Motor neuron (in vitro differentiated cells): ENCODE results near the gene FUBP1. TPM values are rescaled to one million over a fixed set of nuclear protein-coding genes. Genes with fewer than 3 reads are reported as not detected.

Experiments used
- ATAC-seq, 8 experiments: fragments of 200-7000 bp; cut with Tn5 transposase; replicated peaks in 6 of 8; 2 replicates each; pipeline ENCODE4 v1.8.0; 2021; ENCODE audit warnings: mild to moderate bottlenecking in 8 of 8, moderate library complexity in 8 of 8
- H3K27ac ChIP-seq, 2 donors: fragments of 250-450 bp; sonication (Bioruptor Pico); 2 replicates each; pipeline ENCODE4 v1.9.0; 2021; ENCODE audit warnings: antibody characterized with exemption in 2 of 2, mild to moderate bottlenecking in 2 of 2, moderate library complexity in 1 of 2
- H3K4me1 ChIP-seq, 2 donors: fragments of 250-450 bp; sonication (Bioruptor Pico); replicated peaks in 1 of 2; 2 replicates each; pipeline ENCODE4 v1.6.1; 2021; ENCODE audit warnings: antibody characterized with exemption in 2 of 2, mild to moderate bottlenecking in 2 of 2, moderate library complexity in 1 of 2
- H3K4me3 ChIP-seq, 5 donors: fragments of 250-450 bp; sonication (Bioruptor Pico); 2 replicates each; pipeline ENCODE4 v1.9.0; 2021; ENCODE audit warnings: antibody characterized with exemption in 5 of 5, mild to moderate bottlenecking in 5 of 5, moderate library complexity in 4 of 5
- WGBS, 10 experiments: fragments of 450-650 bp; shearing (Covaris generic); methylation state at CpG; one replicate each; pipeline ENCODE4 v1.0.0; 2022; 5-methylcytosine and 5-hydroxymethylcytosine counted together
- in situ Hi-C, 9 experiments: fragments of 400-800 bp; cut with MboI; loops; one replicate each; pipeline ENCODE4 v1.15.0; 2021; ENCODE audit warnings: low sequenced_read_pairs in 9 of 9, low pct_unique_long_range_greater_than_20kb in 2 of 9; ENCODE audit not compliant: unreplicated experiment in 9 of 9
- total RNA-seq, 8 experiments: library from RNA; unstranded; fragments of 300-600 nt; gene quantifications; 2 replicates each; pipeline versions ENCODE4 v1.2.3 to v1.2.4, GENCODE V29; 2022

FUBP1 gene
- total RNA-seq, 8 experiments from 2014 or later: 54.7 to 380 (median 234) TPM

DNA sequence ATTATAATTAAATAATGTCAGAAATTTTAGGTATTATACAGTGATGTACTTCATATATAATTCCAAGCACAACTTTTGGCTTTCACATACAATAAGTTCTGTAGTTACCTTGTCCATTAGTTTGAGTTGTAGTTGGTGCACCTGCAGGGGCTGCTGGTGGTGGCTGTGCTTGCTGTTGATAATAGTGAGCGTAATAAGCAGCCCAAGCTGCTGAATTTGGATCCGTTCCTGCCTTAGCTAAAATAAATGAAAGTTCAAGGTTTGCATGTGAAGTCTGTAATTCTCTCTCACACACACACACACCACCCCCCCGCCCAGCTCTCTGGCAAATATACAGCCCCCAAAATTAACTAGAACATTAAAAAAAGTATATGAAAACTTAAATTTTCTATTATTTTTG lies 22.4 kb downstream of the FUBP1 start:
- 80 to 100% (median 100%) methylated on average over 1 to 3 of the region's 3 CpGs; no CpG with 5 or more reads in 1 of the 10 experiments for whole genome bisulfite sequencing, 10 experiments
- no peak overlapping the region for H3K4me3 ChIP-seq
- no peak overlapping the region for H3K27ac ChIP-seq
- H3K4me1 ChIP-seq: no peaks in the 10 kb centered on the region
- no peak for ATAC-seq
- in situ Hi-C loops: loop anchor here in 1 of 9 experiments (25.0 kb wide), 1 partner anchor 244 kb away; no protein-coding TSS in a partner anchor

DNA sequence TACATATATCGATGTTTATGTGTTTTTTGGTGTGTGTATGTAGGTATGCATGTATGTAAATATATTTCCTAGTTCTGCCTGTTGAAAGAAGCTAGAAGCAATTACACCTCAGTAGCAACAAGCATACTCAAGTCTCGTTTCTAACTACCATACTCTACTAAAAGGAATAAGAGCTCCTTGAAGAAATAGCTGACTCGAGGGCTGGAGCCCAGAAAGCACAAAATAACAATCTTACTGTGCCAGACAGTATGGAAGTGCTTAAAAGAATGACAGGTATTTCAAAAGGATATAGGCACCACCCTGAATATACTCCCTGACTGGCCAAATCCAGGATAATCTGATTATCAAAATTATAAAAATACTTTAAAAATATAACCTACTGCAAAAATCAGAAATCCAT lies 23.2 kb downstream of the FUBP1 start:
- no peak for ATAC-seq
- no peak overlapping the region for H3K27ac ChIP-seq
- in situ Hi-C loops: loop anchor here in 1 of 9 experiments (25.0 kb wide), 1 partner anchor 243 kb away; no protein-coding TSS in a partner anchor
- no peak overlapping the region for H3K4me3 ChIP-seq
- 81 to 100% (median 99%) methylated on average over 1 to 3 of the region's 3 CpGs for WGBS, 10 experiments
- no peaks in the 10 kb centered on the region for H3K4me1 ChIP-seq

DNA sequence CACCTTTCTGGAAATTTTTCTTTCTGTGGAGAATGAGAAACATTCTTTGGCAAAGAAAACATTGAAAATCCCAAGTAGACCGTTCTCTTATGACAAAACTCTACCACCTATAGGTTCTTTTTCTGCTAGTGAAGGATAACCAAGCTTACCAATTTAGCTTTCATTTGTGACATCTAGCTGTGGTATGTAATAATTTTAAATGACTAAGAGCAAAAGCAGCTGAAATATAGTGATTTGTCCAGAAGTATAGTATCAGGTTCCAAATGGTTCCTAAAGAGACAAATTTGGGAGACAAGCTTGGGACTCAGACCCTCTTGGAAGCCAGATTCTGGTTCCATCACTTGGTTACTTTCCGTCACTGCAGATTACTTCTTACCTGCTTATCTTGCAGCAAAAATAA lies 24.4 kb downstream of the FUBP1 start:
- H3K4me3 ChIP-seq: no peak overlapping the region
- H3K27ac ChIP-seq: no peak overlapping the region
- no peak for ATAC-seq
- in situ Hi-C loops: loop anchor here in 1 of 9 experiments (25.0 kb wide), 1 partner anchor 242 kb away; no protein-coding TSS in a partner anchor
- no peaks in the 10 kb centered on the region for H3K4me1 ChIP-seq
- WGBS, 10 experiments: 88 to 100% (median 97%) methylated on average over 2 of the region's 2 CpGs; no CpG with 5 or more reads in 1 of the 10 experiments

DNA sequence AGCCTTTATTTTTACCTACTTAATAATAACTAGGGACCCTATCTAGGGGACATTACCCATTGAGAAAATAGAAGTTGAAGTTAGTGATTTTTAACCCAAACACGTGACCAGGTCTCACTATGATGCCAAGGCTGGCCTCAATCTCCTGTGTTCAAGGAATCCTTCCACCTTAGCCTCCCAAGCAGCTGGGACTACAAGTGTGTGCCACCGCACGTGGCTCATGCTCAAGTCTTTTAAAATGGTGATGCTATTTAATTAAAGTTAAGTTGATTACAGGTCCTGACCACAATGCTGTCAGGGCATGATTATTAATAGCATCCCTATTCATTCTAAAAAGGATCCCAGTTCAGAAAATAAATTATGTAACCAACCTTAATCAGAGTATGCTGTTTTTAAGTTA lies 25.0 kb downstream of the FUBP1 start:
- no peak for ATAC-seq
- 88 to 100% (median 92%) methylated on average over 1 to 3 of the region's 3 CpGs; no CpG with 5 or more reads in 4 of the 10 experiments for WGBS, 10 experiments
- Histone ChIP-seq H3K4me1 (no peaks in the 10 kb centered on the region), H3K4me3 (no peak overlapping the region), H3K27ac (no peak overlapping the region)
- in situ Hi-C loops: loop anchor here in 1 of 9 experiments (25.0 kb wide), 1 partner anchor 242 kb away; no protein-coding TSS in a partner anchor

DNA sequence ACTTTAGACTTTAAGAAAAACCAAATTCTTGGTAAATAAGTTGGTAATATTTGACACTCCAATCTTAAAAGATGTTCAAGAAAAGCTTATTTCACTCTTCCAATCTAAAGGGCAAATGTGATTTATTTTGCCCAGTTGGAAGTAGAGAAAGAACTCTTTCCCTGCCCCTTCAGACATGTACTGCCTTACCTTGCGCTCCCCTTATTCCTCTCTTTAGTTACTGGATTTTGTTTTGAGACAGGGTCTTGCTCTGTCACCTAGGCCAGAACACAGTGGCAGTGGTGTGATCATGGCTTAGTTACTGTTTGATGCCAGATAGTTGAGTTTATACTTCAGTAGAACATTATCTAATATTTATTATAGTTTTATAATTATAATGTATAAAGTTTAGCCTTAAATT lies 27.5 kb downstream of the FUBP1 start:
- WGBS, 10 experiments: 83 to 100% (median 100%) methylated on average over 1 of the region's 1 CpG; no CpG with 5 or more reads in 3 of the 10 experiments
- Histone ChIP-seq H3K4me3 (no peak overlapping the region), H3K27ac (no peak overlapping the region), H3K4me1 (no peaks in the 10 kb centered on the region)
- no peak for ATAC-seq
- in situ Hi-C loops: loop anchor here in 1 of 9 experiments (25.0 kb wide), 1 partner anchor 239 kb away; no protein-coding TSS in a partner anchor

DNA sequence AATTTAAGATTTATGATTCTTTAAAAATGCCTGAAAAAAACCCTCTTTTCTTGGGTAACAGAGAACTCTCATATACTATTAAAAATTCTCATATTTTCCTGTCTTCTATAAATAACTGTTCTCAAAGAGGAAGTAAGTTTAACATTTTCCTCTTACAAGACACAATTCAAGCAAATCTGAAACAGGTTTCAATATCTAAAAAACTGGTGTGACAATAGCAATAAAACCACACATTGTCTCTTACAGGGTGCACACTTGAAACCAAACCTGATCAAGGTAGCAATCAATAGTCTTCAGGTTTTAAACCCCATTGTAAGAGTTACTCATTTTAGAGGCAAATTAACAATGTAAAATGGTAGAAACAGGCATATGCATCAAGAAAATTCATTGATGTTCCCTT lies 28.0 kb downstream of the FUBP1 start:
- H3K27ac ChIP-seq: no peak overlapping the region
- in situ Hi-C loops: loop anchor here in 1 of 9 experiments (25.0 kb wide), 1 partner anchor 239 kb away; no protein-coding TSS in a partner anchor
- no peak overlapping the region for H3K4me3 ChIP-seq
- no peaks in the 10 kb centered on the region for H3K4me1 ChIP-seq
- ATAC-seq: no peak

DNA sequence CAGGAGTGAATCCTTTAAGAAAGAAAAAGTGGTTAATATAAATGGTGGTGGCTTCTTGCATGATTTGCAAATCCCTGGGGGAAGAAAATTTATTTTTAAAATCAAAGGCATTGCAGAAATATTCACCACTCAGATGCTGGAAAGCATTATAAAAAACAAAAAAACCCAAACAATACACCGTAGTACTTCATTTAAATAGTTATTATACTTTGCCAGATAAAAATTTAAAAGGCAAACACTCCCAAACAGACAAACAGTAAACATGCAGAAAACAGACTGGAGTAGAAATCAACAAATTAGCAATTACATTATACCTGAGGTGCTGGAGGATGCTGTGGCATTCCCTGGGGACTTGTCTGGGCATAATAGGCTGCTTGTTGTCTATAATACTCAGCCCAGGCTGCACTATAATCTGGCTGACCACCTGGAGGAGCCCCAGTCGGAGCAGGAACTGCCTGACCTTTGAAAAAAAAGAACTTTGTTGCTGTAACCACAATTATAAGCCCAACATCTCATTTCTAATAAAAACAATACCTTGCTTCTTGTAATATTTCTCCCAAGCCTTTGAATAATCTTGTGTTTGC lies 29.9 kb downstream of the FUBP1 start:
- Histone ChIP-seq H3K4me3 (no peak overlapping the region), H3K4me1 (no peaks in the 10 kb centered on the region), H3K27ac (no peak overlapping the region)
- peak in 5 of 8 experiments; percentile 46 to 77 (median 70) for ATAC-seq
- in situ Hi-C loops: no loop called here
- WGBS, 10 experiments: 13 to 96% (median 54%) methylated on average over 2 of the region's 2 CpGs; no CpG with 5 or more reads in 2 of the 10 experiments

DNA sequence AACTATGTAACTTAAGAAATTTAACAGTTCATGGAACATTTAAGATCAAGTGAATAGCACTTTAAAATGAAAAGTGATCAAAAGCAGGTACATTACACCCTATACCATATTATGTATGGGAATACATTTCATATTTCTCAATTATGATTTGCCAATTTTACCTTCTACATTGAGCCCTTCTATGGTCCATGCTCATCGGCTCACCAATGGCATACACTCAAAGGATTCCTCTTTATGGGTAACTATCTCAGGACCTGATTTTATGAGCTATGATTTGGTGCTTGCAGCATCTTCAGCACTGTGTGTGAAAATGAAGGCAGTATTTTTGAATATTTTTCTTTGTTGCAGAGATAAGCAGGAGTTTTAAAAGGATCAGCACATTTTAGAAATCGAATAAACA lies 33.5 kb downstream of the FUBP1 start:
- Histone ChIP-seq H3K4me3 (no peak overlapping the region), H3K27ac (no peak overlapping the region), H3K4me1 (no peaks in the 10 kb centered on the region)
- ATAC-seq: no peak
- WGBS, 10 experiments: 91 to 100% (median 100%) methylated on average over 1 to 2 of the region's 2 CpGs
- in situ Hi-C loops: no loop called here

DNA sequence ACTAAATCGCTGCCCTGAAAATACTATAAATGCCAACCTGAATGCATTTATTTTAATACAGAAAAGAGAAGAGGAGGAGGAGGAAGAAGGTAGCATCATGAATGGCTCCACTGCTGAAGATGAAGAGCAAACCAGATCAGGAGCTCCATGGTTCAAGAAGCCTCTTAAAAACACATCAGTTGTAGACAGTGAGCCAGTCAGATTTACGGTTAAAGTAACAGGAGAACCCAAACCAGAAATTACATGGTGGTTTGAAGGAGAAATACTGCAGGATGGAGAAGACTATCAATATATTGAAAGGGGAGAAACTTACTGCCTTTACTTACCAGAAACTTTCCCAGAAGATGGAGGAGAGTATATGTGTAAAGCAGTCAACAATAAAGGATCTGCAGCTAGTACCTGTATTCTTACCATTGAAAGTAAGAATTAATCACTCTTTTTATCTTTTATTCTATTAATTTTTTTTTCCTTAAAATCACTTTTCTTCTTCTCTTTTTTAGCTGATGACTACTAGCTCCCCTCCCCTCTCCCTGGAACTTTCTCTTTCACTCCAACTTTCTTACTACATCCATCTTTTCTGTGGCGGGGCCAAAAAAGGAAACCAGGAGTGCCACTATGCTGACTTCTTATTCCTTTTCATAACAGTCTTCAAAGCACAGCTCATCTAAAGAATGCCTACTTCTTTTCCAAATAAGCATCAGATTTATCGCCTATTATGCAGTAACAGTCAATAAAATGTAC lies 36.3 kb downstream of the FUBP1 start:
- in situ Hi-C loops: no loop called here
- Histone ChIP-seq H3K4me3 (no peak overlapping the region), H3K4me1 (no peaks in the 10 kb centered on the region), H3K27ac (no peak overlapping the region)
- 94 to 100% (median 97%) methylated on average over 3 to 4 of the region's 4 CpGs for WGBS, 10 experiments
- ATAC-seq: no peak

DNA sequence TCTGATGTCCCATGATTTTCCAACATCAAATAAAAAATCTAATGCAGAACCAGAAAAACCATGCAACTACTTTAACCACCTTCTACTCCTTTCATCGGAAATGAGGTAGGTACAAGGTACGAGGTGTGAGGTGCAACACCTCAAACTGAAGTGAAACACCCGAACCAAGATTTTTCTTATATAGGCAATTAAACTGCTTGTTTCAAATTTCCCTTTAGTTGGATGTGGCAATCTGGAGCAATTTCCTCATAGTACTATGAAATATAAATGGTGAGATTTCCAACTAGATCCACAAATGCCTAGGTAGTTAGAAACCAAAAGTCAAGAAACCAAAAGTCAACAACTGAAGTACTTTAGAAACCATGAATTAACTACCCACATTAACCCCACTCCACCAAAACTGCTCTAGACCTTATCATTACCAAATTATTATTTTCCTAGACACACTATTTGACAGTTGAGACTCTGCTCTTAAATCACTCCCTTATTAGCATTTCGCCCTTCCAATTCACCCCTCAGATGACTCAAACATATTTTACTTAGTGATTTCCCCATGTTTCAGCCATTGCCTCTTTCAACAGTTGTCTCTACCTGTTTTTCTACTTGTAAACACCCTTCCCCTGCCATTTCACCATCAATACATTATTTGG lies 37.8 kb downstream of the FUBP1 start:
- WGBS, 10 experiments: 74 to 100% (median 95%) methylated on average over 3 to 4 of the region's 4 CpGs; no CpG with 5 or more reads in 2 of the 10 experiments
- no peak overlapping the region for H3K27ac ChIP-seq
- in situ Hi-C loops: no loop called here
- no peak overlapping the region for H3K4me3 ChIP-seq
- no peak for ATAC-seq
- no peaks in the 10 kb centered on the region for H3K4me1 ChIP-seq

DNA sequence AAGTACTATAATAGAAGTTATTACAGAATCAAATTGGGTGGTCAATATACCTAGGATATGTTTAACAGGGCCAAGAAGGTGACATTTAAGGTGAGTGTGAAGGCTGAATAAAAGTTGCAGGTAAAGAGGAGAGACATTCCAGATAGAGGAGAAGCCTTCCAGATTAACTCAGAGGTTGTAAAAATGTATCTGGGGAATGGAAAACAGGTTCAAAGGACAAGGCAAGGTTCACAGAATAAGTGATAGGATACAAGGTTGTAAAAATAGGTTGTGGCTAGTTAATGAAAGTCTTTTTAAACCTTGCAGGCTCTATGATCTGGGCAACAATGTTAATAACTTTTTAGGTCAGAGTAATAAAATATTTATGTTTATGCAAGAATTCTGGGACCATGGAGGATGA lies 40.2 kb downstream of the FUBP1 start:
- in situ Hi-C loops: no loop called here

DNA sequence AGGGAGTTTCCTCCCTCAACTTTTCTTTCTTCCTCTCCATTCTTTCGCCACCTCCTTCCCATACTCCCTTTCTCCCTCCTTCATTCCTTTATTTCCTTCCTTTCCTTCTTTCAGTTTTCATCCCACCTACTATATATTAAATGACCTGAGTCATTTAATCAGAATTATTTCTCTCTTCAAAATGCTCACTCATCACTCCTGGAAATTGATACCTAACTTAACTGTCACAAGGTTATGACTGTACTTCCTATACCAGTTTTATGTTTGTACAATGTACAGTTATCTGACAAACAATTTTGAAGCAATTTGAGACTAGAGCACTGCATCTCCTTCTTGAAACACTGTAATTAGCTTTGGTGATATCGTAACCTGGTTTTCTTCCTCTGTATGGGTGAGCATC lies 49.1 kb downstream of the FUBP1 start:
- Histone ChIP-seq H3K4me1 (no peaks in the 10 kb centered on the region), H3K4me3 (no peak overlapping the region), H3K27ac (no peak overlapping the region)
- ATAC-seq: no peak
- 90 to 100% (median 99%) methylated on average over 1 to 2 of the region's 2 CpGs for WGBS, 10 experiments
- in situ Hi-C loops: no loop called here

More for the DNA sequence above, 40.2 kb downstream of the FUBP1 start:
- no peak for ATAC-seq
- H3K4me1 ChIP-seq: no peaks in the 10 kb centered on the region
- no peak overlapping the region for H3K4me3 ChIP-seq
- no peak overlapping the region for H3K27ac ChIP-seq

DNA sequence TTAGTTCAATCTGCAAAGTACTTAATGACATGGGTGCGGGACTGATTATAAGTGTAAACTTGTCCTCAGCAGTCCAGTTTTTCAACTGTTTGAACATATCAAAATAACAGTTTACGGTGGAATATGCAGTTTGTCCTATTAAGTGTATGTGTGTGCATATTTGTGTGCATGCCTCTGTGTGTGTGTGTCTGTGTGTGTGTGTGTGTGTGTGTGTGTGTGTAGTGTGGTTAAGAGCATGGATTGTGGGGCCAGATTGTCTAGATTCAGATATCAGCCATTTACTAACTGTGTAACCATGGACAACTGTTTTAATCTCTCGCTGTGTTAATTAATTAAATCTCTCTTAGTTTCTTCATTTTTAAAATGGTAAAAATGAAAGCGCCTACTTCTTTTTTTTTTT lies 51.5 kb downstream of the FUBP1 start:
- Histone ChIP-seq H3K4me1 (no peaks in the 10 kb centered on the region), H3K4me3 (no peak overlapping the region), H3K27ac (no peak overlapping the region)
- no peak for ATAC-seq
- in situ Hi-C loops: no loop called here
- 85 to 100% (median 96%) methylated on average over 2 to 4 of the region's 4 CpGs; no CpG with 5 or more reads in 1 of the 10 experiments for WGBS, 10 experiments
